Measurements from ENCODE around the gene SLC39A11. TPM values are rescaled to one million over a fixed set of nuclear protein-coding genes. Genes with fewer than 3 reads are reported as not detected.

SLC39A11 gene
- total RNA-seq, 3 donors from 2014 or later, result 31.6 to 71.6 (median 51.6) TPM

GRCh38 chr17:72924196-72924595 lies 168.3 kb downstream of the SLC39A11 start:
- no peaks in the 10 kb centered on the region for H3K9me3 ChIP-seq
- intact Hi-C loops (cut with DNase I, micrococcal nuclease), result no loop called here

GRCh38 chr17:72922219-72922618 lies 170.3 kb downstream of the SLC39A11 start:
- DNase-seq (no peak), ATAC-seq (no peak)

More at GRCh38 chr17:72924196-72924595, 168.3 kb downstream of the SLC39A11 start:
- Histone ChIP-seq H3K4me1 (ENCODE audit: low read depth) (no peaks in the 10 kb centered on the region), H3K36me3 (ENCODE audit: low read depth) (no peaks in the 10 kb centered on the region), H3K4me3 (no peak overlapping the region)
- DNase-seq (no peak), ATAC-seq (no peak)
- TF ChIP-seq, protein P1, sequence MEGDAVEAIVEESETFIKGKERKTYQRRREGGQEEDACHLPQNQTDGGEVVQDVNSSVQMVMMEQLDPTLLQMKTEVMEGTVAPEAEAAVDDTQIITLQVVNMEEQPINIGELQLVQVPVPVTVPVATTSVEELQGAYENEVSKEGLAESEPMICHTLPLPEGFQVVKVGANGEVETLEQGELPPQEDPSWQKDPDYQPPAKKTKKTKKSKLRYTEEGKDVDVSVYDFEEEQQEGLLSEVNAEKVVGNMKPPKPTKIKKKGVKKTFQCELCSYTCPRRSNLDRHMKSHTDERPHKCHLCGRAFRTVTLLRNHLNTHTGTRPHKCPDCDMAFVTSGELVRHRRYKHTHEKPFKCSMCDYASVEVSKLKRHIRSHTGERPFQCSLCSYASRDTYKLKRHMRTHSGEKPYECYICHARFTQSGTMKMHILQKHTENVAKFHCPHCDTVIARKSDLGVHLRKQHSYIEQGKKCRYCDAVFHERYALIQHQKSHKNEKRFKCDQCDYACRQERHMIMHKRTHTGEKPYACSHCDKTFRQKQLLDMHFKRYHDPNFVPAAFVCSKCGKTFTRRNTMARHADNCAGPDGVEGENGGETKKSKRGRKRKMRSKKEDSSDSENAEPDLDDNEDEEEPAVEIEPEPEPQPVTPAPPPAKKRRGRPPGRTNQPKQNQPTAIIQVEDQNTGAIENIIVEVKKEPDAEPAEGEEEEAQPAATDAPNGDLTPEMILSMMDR (IDR thresholded peaks at IDR 0.05), result no peak

DNA sequence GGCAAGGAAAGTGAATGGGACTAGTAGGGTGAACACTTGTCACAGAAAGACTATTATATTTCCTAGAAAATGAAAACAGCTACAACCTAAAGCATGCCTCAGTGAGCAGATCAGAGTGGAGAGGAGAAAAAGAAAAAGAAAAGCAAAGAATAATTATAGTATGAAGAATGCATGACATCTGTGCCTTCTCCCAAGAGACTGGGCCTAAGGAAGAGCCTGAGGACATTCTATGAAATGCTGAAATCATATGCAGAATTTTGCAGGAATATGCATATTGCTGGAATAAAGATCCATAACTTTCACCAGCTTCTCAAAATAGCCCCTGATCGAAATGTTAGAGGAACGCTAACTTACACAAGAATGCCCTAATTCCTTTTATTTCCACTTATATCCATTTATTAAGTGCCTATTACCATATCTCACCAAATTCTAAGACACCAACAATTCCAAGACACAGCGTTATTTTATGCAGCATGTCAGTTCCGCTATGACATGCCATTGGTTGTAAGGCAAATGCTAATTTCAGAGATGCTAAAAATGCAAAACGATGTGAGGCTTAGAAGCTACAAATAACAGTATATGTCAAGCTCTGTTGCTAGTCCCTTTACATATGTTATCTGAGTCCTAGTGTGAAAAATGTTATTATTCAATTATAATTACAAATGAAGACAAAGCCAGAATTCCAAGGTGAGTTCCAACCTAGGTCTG lies 171.0 kb downstream of the SLC39A11 start:
- DNase-seq, result no peak
- ATAC-seq, result no peak
- no peaks in the 10 kb centered on the region for H3K4me1 ChIP-seq (ENCODE audit: low read depth)
- H3K36me3 ChIP-seq (ENCODE audit: low read depth), result no peaks in the 10 kb centered on the region
- TF ChIP-seq, protein P1 (IDR thresholded peaks at IDR 0.05), result no peak
- intact Hi-C loops (cut with DNase I, micrococcal nuclease), result no loop called here
- no peaks in the 10 kb centered on the region for H3K9me3 ChIP-seq
- H3K4me3 ChIP-seq, result no peak overlapping the region

More at GRCh38 chr17:72922219-72922618, 170.3 kb downstream of the SLC39A11 start:
- H3K4me1 ChIP-seq (ENCODE audit: low read depth), result no peaks in the 10 kb centered on the region
- TF ChIP-seq, protein P1 (IDR thresholded peaks at IDR 0.05), result no peak
- no peak overlapping the region for H3K4me3 ChIP-seq
- no peaks in the 10 kb centered on the region for H3K9me3 ChIP-seq
- no peaks in the 10 kb centered on the region for H3K36me3 ChIP-seq (ENCODE audit: low read depth)
- intact Hi-C loops (cut with DNase I, micrococcal nuclease), result no loop called here

- Histone ChIP-seq H3K4me3 (no peak overlapping the region), H3K9me3 (no peaks in the 10 kb centered on the region), H3K36me3 (ENCODE audit: low read depth) (no peaks in the 10 kb centered on the region), H3K4me1 (ENCODE audit: low read depth) (no peaks in the 10 kb centered on the region)
- TF ChIP-seq, protein P1 (IDR thresholded peaks at IDR 0.05), result no peak
- DNase-seq, result no peak
- ATAC-seq, result no peak
- intact Hi-C loops (cut with DNase I, micrococcal nuclease), result no loop called here
Measured at GRCh38 chr17:72920513-72920912, 172.0 kb downstream of the SLC39A11 start.

- Histone ChIP-seq H3K4me1 (ENCODE audit: low read depth) (no peaks in the 10 kb centered on the region), H3K4me3 (no peak overlapping the region), H3K9me3 (no peaks in the 10 kb centered on the region), H3K36me3 (ENCODE audit: low read depth) (no peaks in the 10 kb centered on the region)
- no peak for DNase-seq
- no peak for ATAC-seq
- intact Hi-C loops (cut with DNase I, micrococcal nuclease), result no loop called here
- TF ChIP-seq, protein P1 (IDR thresholded peaks at IDR 0.05), result no peak
Measured at GRCh38 chr17:72916991-72917390, 175.5 kb downstream of the SLC39A11 start.
